K562 (cell line): ENCODE results near the gene MLST8. TPM values are rescaled to one million over a fixed set of nuclear protein-coding genes. Genes with fewer than 3 reads are reported as not detected.
A peak's percentile ranks its signal among the peaks of the same experiment; 100 is the strongest.

Experiments used
- ATAC-seq: fragments of 200-7000 bp; cut with Tn5 transposase; 3 replicates; pipeline ENCODE4 v1.9.1; 2020; ENCODE audit warnings: moderate library complexity
- BruUV-seq: library from RNA; stranded (reverse); fragments of 400-500 nt; replicated peaks from 2 replicates; lab custom pipeline; 2021; lab: Mats Ljungman, UMichigan
- CTCF ChIA-PET: fragments of 300-600 bp; formaldehyde crosslinking; extraction: SDS; loops from one replicate; lab custom pipeline; 2021; ENCODE audit warnings: low intra/inter-chr PET ratio; lab: Yijun Ruan, JAX
- POLR2A ChIA-PET: fragments of 300-600, 350-650 bp; sonication (Branson Sonifier 250); formaldehyde crosslinking; extraction: SDS; loops from one replicate; lab custom pipeline; 2021; ENCODE audit warnings: antibody characterized with exemption, inconsistent platforms; lab: Yijun Ruan, JAX
- DNase-seq, 4 experiments: peaks; one replicate each; pipeline versions ENCODE4 v3.0.0 to v3.0.0-alpha.2; 2011 to 2018; ENCODE audit warnings: low spot score in 3 of 4, mixed read lengths in 3 of 4; ENCODE audit errors: extremely low read depth in 1 of 4
- FAIRE-seq: peaks from 2 replicates; lab custom pipeline; 2011; peaks lifted over from hg19 to GRCh38; lab: Jason Lieb, UNC
- H2AFZ ChIP-seq: 2 replicates; pipeline ENCODE4 v1.6.0; 2011; ENCODE audit warnings: low read depth, low read length, control low read depth, inconsistent platforms
- H3K27ac ChIP-seq: fragments of 200-600 bp; 3 replicates; pipeline ENCODE4 v1.8.0; 2011; ENCODE audit warnings: low read depth, mild to moderate bottlenecking, control low read depth, inconsistent platforms, low read length, moderate library complexity, mixed read lengths; ENCODE audit errors: extremely low read depth
- H3K27me3 ChIP-seq, 2 experiments: fragments of 300-600 bp in 1 of 2; 2 replicates in 1 of 2; 3 replicates in 1 of 2; pipeline versions ENCODE4 v1.6.0 to v1.8.0; 2011; ENCODE audit warnings: inconsistent platforms in 2 of 2, low read length in 2 of 2, mild to moderate bottlenecking in 1 of 2, mixed read lengths in 1 of 2, moderate library complexity in 1 of 2; ENCODE audit not compliant: control insufficient read depth in 2 of 2, insufficient read depth in 2 of 2
- H3K36me3 ChIP-seq: fragments of 300-600 bp; 3 replicates; pipeline ENCODE4 v1.8.0; 2011; ENCODE audit warnings: mild to moderate bottlenecking, low read length, inconsistent platforms; ENCODE audit not compliant: control insufficient read depth, insufficient read depth
- H3K4me1 ChIP-seq, 2 experiments: fragments of 200-600 bp in 1 of 2; replicated peaks in 1 of 2; 2 replicates in 1 of 2; 3 replicates in 1 of 2; pipeline versions ENCODE4 v1.5.1 to v1.8.0; 2011; ENCODE audit warnings: inconsistent platforms in 2 of 2, low read length in 2 of 2, mild to moderate bottlenecking in 1 of 2, mixed read lengths in 1 of 2, moderate library complexity in 1 of 2; ENCODE audit not compliant: control insufficient read depth in 2 of 2, insufficient read depth in 2 of 2
- H3K4me2 ChIP-seq: 2 replicates; pipeline ENCODE4 v1.6.1; 2011; ENCODE audit warnings: low read length, control low read depth, inconsistent platforms, mixed read lengths; ENCODE audit not compliant: insufficient read depth
- H3K4me3 ChIP-seq: fragments of 200-600 bp; sonication (generic), shearing (Covaris generic); 2 replicates; pipeline ENCODE4 v1.5.1; 2016; ENCODE audit warnings: control low read depth, inconsistent platforms
- H3K79me2 ChIP-seq: fragments of 200-600 bp; 3 replicates; pipeline ENCODE4 v1.8.0; 2011; ENCODE audit warnings: low read length, inconsistent platforms; ENCODE audit not compliant: control insufficient read depth, insufficient read depth
- H3K9ac ChIP-seq, 2 experiments: 2 replicates each; pipeline versions ENCODE4 v1.6.0 to v1.6.1; 2011; ENCODE audit warnings: low read depth in 2 of 2, low read length in 2 of 2, control low read depth in 1 of 2, inconsistent platforms in 1 of 2, mild to moderate bottlenecking in 1 of 2, mixed read lengths in 1 of 2; ENCODE audit not compliant: insufficient read depth in 1 of 2
- H3K9me1 ChIP-seq: one replicate; pipeline ENCODE4 v1.6.0; 2011; ENCODE audit warnings: inconsistent platforms, mild to moderate bottlenecking, low read length, moderate library complexity; ENCODE audit not compliant: control insufficient read depth, insufficient read depth
- H3K9me3 ChIP-seq: replicated peaks from 2 replicates; pipeline ENCODE4 v1.5.1; 2011; ENCODE audit warnings: low read depth, low read length, inconsistent platforms; ENCODE audit not compliant: control insufficient read depth, insufficient read depth
- H4K20me1 ChIP-seq: replicated peaks from 2 replicates; pipeline ENCODE4 v1.6.1; 2011; ENCODE audit warnings: low read length, inconsistent platforms, mixed read lengths; ENCODE audit not compliant: control insufficient read depth, insufficient read depth
- L3MBTL2 ChIP-seq: fragments of 450-650 bp; IDR thresholded peaks from 2 replicates; pipeline ENCODE4 v1.6.1; 2016; ENCODE audit warnings: mild to moderate bottlenecking, moderate library complexity
- POLR2A ChIP-seq: fragments of 450-650 bp; conservative IDR thresholded peaks from 2 replicates; pipeline ENCODE4 v1.6.1; 2016
- POLR2G ChIP-seq: fragments of 200-400 bp; formaldehyde crosslinking; IDR thresholded peaks from 2 replicates; pipeline ENCODE4 v1.6.1; 2017; ENCODE audit warnings: low read depth, mild to moderate bottlenecking, antibody characterized with exemption, low read length, moderate library complexity
- POLR3A ChIP-seq: IDR thresholded peaks from 2 replicates; pipeline ENCODE4 v1.6.1; 2011; ENCODE audit warnings: borderline replicate concordance, mild to moderate bottlenecking, moderate library complexity; ENCODE audit not compliant: insufficient read length, insufficient read depth; ENCODE audit errors: extremely low read depth
- PPARD ChIP-seq: fragments of 250-450 bp; sonication (Bioruptor Pico); IDR thresholded peaks from 2 replicates; pipeline ENCODE4 v1.8.0; 2022; ENCODE audit warnings: inconsistent platforms, mild to moderate bottlenecking, moderate library complexity
- RBFOX2 ChIP-seq: fragments of 200-400 bp; formaldehyde crosslinking; IDR thresholded peaks from 2 replicates; pipeline ENCODE4 v1.6.1; 2017; ENCODE audit warnings: low read depth, mild to moderate bottlenecking, low read length, moderate library complexity
- SETDB1 ChIP-seq: IDR thresholded peaks from one replicate; pipeline ENCODE4 v1.6.1; 2012; ENCODE audit warnings: low read length, control low read depth, inconsistent platforms
- SMARCC2 ChIP-seq: fragments of 450-650 bp; IDR thresholded peaks from 2 replicates; pipeline ENCODE4 v1.6.1; 2017; ENCODE audit warnings: antibody characterized with exemption, moderate library complexity, mild to moderate bottlenecking, low read depth
- ZFX ChIP-seq: sonication (generic); formaldehyde crosslinking; IDR thresholded peaks from 2 replicates; pipeline ENCODE4 v1.8.0; 2022; ENCODE audit warnings: mild to moderate bottlenecking, missing genetic modification reagents, moderate library complexity
- WGBS: fragments of 100-300 bp; shearing (Covaris generic); methylation state at CpG from one replicate; pipeline ENCODE4 v1.1.6; 2016; ENCODE audit warnings: low coverage, mixed read lengths; ENCODE audit not compliant: insufficient coverage; ENCODE audit errors: missing lambda C conversion rate; 5-methylcytosine and 5-hydroxymethylcytosine counted together
- in situ Hi-C: fragments of 300-500 bp; cut with MboI; formaldehyde crosslinking; loops from 4 replicates; pipeline ENCODE4 v1.15.0; 2018; ENCODE audit warnings: inconsistent platforms, mixed read lengths
- intact Hi-C: fragments of 100-400 bp; cut with micrococcal nuclease; formaldehyde crosslinking; loops from 2 replicates; pipeline ENCODE4 v1.14.2; 2022
- polyA plus RNA-seq, 8 experiments: library from polyadenylated mRNA; depleted of rRNA in 4 of 8; stranded (reverse) in 5 of 8; unstranded in 3 of 8; fragments of >200 nt; fragmentation: Nextera tagmentation in 2 of 8; fragmentation: Illumina TruSeq in 1 of 8; extraction: Ambion mirVana in 2 of 8; extraction: Trizol in 1 of 8; gene quantifications; 2 replicates each; pipeline versions ENCODE4 v1.2.1 to v1.2.3, GENCODE V29; 2011 to 2014; ENCODE audit warnings: inconsistent platforms in 1 of 8, missing spikeins in 1 of 8
- total RNA-seq, 7 experiments: library from RNA; depleted of rRNA in 6 of 7; stranded (reverse); fragments of >200 nt in 6 of 7; fragmentation: Illumina TruSeq in 2 of 7; extraction: Trizol in 2 of 7; gene quantifications; 2 replicates each; pipeline versions ENCODE4 v1.2.1 to v1.2.3, GENCODE V29; 2011 to 2021; ENCODE audit warnings: low replicate concordance in 1 of 7
- TF ChIP-seq, protein P1 (sequence below): sonication (generic); formaldehyde crosslinking; IDR thresholded peaks from 2 replicates; pipeline ENCODE4 v1.9.0; 2022; ENCODE audit warnings: mild to moderate bottlenecking, missing genetic modification reagents
- TF ChIP-seq, protein P2 (sequence below), 2 experiments: IDR thresholded peaks; 2 replicates each; pipeline ENCODE4 v1.6.1; 2011; ENCODE audit warnings: borderline replicate concordance in 1 of 2, control low read depth in 1 of 2, low read depth in 1 of 2, low read length in 1 of 2, mild to moderate bottlenecking in 1 of 2, mixed read lengths in 1 of 2, moderate library complexity in 1 of 2; ENCODE audit not compliant: insufficient read depth in 1 of 2, insufficient read length in 1 of 2, poor library complexity in 1 of 2, severe bottlenecking in 1 of 2; ENCODE audit errors: extremely low read depth in 1 of 2
- TF ChIP-seq, protein P3 (sequence below): sonication (generic); formaldehyde crosslinking; IDR thresholded peaks from 2 replicates; pipeline ENCODE4 v1.8.1; 2023; ENCODE audit warnings: mild to moderate bottlenecking, missing genetic modification reagents

MLST8 gene
- total and polyA plus RNA-seq, 9 of the 15 experiments (the other 6 are each of a cell fraction or from before 2014, with no cell fraction given), result 1.5 to 116 (median 43.3) TPM

DNA sequence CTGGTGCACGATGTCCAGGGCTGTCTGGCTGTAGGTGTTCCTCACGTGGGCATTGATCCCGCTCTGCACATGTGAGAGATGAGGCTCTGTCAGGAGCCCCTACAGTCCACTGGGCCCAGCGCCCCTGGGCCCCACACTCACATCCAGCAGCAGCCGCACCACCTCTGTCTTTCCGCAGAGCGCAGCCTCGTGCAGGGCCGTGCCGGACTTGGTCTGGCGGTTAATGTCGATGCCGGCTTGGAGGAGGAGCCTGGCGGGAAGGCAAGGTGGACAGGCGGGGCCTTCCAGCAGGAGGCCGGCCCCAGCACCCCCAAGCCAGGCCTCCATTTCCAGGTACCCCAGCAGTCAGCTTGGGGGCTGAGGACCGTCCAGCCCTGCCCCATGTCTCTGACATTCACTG, 18.0 kb upstream of the MLST8 start:
- Histone ChIP-seq H3K9me3 (no peaks in the 10 kb centered on the region), H3K36me3 (no peaks in the 10 kb centered on the region), H3K4me2 (0 out of 2 replicates have a peak overlapping the region, but pooled peaks have one; percentile 8), H3K27ac (no peak overlapping the region), H3K27me3 (no peaks in the 10 kb centered on the region), H3K9ac (peak overlapping the region in 1 of 2 experiments; percentile 89; a peak in 3 of 4 replicates), H3K79me2 (no peaks in the 10 kb centered on the region), H3K4me1 (peaks cover 0 to 80% of the 10 kb centered on the region in 2 experiments; a peak in 2 of 5 replicates), H2AFZ (peak overlapping the region; percentile 68), H3K4me3 (no peak overlapping the region; the same call in 1 of the 2 replicates), H3K9me1 (no peaks in the 10 kb centered on the region), H4K20me1 (0 out of 2 replicates have a peak, but pooled peaks cover under 1% of the 10 kb centered on the region)
- 28% methylated on average over 17 of the region's 17 CpGs for WGBS
- intact Hi-C loops, result no loop called here
- no TSS peak for BruUV-seq
- CTCF ChIA-PET, result no interaction called here
- DNase-seq, result peak; percentile 36 to 42 (median 38)
- peak; percentile 77 for ATAC-seq
- POLR2A ChIA-PET, result no interaction called here
- TF ChIP-seq RBFOX2, result peak; percentile 46
- TF ChIP-seq, protein P1, sequence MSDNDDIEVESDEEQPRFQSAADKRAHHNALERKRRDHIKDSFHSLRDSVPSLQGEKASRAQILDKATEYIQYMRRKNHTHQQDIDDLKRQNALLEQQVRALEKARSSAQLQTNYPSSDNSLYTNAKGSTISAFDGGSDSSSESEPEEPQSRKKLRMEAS (CRISPR knock-in tag), result peak; percentile 77
- TF ChIP-seq POLR2G, result peak; percentile 60
- TF ChIP-seq ZFX (CRISPR knock-in tag), result peak; percentile 23; the same call in 1 of the 2 replicates
- TF ChIP-seq POLR2A, result peak; percentile 37; the same call in 1 of the 2 replicates
- TF ChIP-seq SMARCC2, result no peak
- TF ChIP-seq SETDB1, result no peak
- peak; percentile 75; the same call in 1 of the 2 replicates for TF ChIP-seq L3MBTL2
- TF ChIP-seq POLR3A, result no peak
- TF ChIP-seq, protein P2, sequence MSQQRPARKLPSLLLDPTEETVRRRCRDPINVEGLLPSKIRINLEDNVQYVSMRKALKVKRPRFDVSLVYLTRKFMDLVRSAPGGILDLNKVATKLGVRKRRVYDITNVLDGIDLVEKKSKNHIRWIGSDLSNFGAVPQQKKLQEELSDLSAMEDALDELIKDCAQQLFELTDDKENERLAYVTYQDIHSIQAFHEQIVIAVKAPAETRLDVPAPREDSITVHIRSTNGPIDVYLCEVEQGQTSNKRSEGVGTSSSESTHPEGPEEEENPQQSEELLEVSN (IDR thresholded peaks at IDR 0.05; ENCODE audit: borderline replicate concordance in 1 of 2, extremely low read depth in 1 of 2, insufficient read depth in 1 of 2, insufficient read length in 1 of 2, low read depth in 1 of 2, low read length in 1 of 2, poor library complexity in 1 of 2, severe bottlenecking in 1 of 2), result peak; percentile 48 to 82
- TF ChIP-seq, protein P3, sequence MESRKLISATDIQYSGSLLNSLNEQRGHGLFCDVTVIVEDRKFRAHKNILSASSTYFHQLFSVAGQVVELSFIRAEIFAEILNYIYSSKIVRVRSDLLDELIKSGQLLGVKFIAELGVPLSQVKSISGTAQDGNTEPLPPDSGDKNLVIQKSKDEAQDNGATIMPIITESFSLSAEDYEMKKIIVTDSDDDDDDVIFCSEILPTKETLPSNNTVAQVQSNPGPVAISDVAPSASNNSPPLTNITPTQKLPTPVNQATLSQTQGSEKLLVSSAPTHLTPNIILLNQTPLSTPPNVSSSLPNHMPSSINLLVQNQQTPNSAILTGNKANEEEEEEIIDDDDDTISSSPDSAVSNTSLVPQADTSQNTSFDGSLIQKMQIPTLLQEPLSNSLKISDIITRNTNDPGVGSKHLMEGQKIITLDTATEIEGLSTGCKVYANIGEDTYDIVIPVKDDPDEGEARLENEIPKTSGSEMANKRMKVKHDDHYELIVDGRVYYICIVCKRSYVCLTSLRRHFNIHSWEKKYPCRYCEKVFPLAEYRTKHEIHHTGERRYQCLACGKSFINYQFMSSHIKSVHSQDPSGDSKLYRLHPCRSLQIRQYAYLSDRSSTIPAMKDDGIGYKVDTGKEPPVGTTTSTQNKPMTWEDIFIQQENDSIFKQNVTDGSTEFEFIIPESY, result peak; percentile 82
- no peak for TF ChIP-seq PPARD (CRISPR knock-in tag)
- peak; percentile 35 for FAIRE-seq
- in situ Hi-C loops, result no loop called here
